Upper lobe of right lung (tissue), 1 donor: ENCODE data around the gene GGNBP2. TPM values are rescaled to one million over a fixed set of nuclear protein-coding genes. Genes with fewer than 3 reads are reported as not detected.

ENCODE experiments used
- ATAC-seq: fragments of 200-7000 bp; cut with Tn5 transposase; one replicate; pipeline ENCODE4 v1.9.1; 2020; ENCODE audit warnings: mild to moderate bottlenecking, moderate library complexity
- DNase-seq: peaks from one replicate; pipeline ENCODE4 v3.0.0-alpha.2; 2020
- H3K27ac ChIP-seq: fragments of 200-600 bp; one replicate; pipeline ENCODE4 v1.8.0; 2022
- H3K27me3 ChIP-seq: fragments of 200-600 bp; one replicate; pipeline ENCODE4 v1.8.0; 2022; ENCODE audit warnings: mild to moderate bottlenecking
- H3K36me3 ChIP-seq: fragments of 200-600 bp; one replicate; pipeline ENCODE4 v1.8.0; 2022
- H3K4me1 ChIP-seq: fragments of 200-600 bp; one replicate; pipeline ENCODE4 v1.8.0; 2022
- H3K4me3 ChIP-seq: fragments of 200-600 bp; one replicate; pipeline ENCODE4 v1.8.0; 2022; ENCODE audit warnings: mild to moderate bottlenecking
- H3K9me3 ChIP-seq: fragments of 200-600 bp; one replicate; pipeline ENCODE4 v1.8.0; 2022
- intact Hi-C: fragments of 100-400 bp; cut with DNase I; formaldehyde crosslinking; loops from one replicate; pipeline ENCODE4 v1.11.0; 2022
- total RNA-seq: library from RNA; stranded (reverse); fragmentation: NEBNext Ultra II Directional; extraction: Animal tissue kit (Norgen Biotek cat#: 25700); gene quantifications from one replicate; pipeline ENCODE4 v1.2.1, GENCODE V29; 2021
- TF ChIP-seq, protein P1 (sequence below): fragments of 200-600 bp; IDR thresholded peaks from one replicate; pipeline ENCODE4 v1.8.0; 2022; ENCODE audit warnings: antibody characterized with exemption
- donor health status: DM: no; HTN: yes; CAD: no; lungs with severe emphysema.

GGNBP2 gene
- total RNA-seq, 1 donor from 2014 or later, result 81.7 TPM

- TF ChIP-seq, protein P1, sequence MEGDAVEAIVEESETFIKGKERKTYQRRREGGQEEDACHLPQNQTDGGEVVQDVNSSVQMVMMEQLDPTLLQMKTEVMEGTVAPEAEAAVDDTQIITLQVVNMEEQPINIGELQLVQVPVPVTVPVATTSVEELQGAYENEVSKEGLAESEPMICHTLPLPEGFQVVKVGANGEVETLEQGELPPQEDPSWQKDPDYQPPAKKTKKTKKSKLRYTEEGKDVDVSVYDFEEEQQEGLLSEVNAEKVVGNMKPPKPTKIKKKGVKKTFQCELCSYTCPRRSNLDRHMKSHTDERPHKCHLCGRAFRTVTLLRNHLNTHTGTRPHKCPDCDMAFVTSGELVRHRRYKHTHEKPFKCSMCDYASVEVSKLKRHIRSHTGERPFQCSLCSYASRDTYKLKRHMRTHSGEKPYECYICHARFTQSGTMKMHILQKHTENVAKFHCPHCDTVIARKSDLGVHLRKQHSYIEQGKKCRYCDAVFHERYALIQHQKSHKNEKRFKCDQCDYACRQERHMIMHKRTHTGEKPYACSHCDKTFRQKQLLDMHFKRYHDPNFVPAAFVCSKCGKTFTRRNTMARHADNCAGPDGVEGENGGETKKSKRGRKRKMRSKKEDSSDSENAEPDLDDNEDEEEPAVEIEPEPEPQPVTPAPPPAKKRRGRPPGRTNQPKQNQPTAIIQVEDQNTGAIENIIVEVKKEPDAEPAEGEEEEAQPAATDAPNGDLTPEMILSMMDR, result no peak
- no peak for DNase-seq
Observed at GRCh38 chr17:36608794-36609497, 64.2 kb downstream of the GGNBP2 start.

GRCh38 chr17:36609498-36609862 is 64.8 kb downstream of the GGNBP2 start:
- ATAC-seq (no peak), DNase-seq (no peak)
- H3K4me3 ChIP-seq, result no peak overlapping the region
- H3K27ac ChIP-seq, result no peak overlapping the region
- peaks cover 5% of the 10 kb centered on the region for H3K27me3 ChIP-seq
- H3K4me1 ChIP-seq, result no peaks in the 10 kb centered on the region
- intact Hi-C loops, result no loop called here
- no peaks in the 10 kb centered on the region for H3K9me3 ChIP-seq
- H3K36me3 ChIP-seq, result no peaks in the 10 kb centered on the region
- TF ChIP-seq, protein P1, result no peak

More at GRCh38 chr17:36608794-36609497, 64.2 kb downstream of the GGNBP2 start:
- intact Hi-C loops, result no loop called here
- ATAC-seq, result peak; percentile 64
- Histone ChIP-seq H3K4me3 (no peak overlapping the region), H3K27ac (no peak overlapping the region), H3K27me3 (peaks cover 3% of the 10 kb centered on the region), H3K4me1 (no peaks in the 10 kb centered on the region), H3K36me3 (no peaks in the 10 kb centered on the region), H3K9me3 (no peaks in the 10 kb centered on the region)

GRCh38 chr17:36610474-36610873 is 65.8 kb downstream of the GGNBP2 start:
- intact Hi-C loops, result no loop called here

GRCh38 chr17:36611345-36612072 is 66.8 kb downstream of the GGNBP2 start:
- Histone ChIP-seq H3K4me3 (no peak overlapping the region), H3K9me3 (no peaks in the 10 kb centered on the region), H3K36me3 (no peaks in the 10 kb centered on the region), H3K27ac (no peak overlapping the region), H3K27me3 (peaks cover 5% of the 10 kb centered on the region), H3K4me1 (no peaks in the 10 kb centered on the region)
- ATAC-seq, result no peak
- TF ChIP-seq, protein P1, result no peak
- DNase-seq, result no peak
- intact Hi-C loops, result no loop called here

More at GRCh38 chr17:36610474-36610873, 65.8 kb downstream of the GGNBP2 start:
- Histone ChIP-seq H3K4me3 (no peak overlapping the region), H3K9me3 (no peaks in the 10 kb centered on the region), H3K36me3 (no peaks in the 10 kb centered on the region), H3K27me3 (peaks cover 5% of the 10 kb centered on the region), H3K4me1 (no peaks in the 10 kb centered on the region), H3K27ac (no peak overlapping the region)
- TF ChIP-seq, protein P1, result no peak
- no peak for DNase-seq
- no peak for ATAC-seq

DNA sequence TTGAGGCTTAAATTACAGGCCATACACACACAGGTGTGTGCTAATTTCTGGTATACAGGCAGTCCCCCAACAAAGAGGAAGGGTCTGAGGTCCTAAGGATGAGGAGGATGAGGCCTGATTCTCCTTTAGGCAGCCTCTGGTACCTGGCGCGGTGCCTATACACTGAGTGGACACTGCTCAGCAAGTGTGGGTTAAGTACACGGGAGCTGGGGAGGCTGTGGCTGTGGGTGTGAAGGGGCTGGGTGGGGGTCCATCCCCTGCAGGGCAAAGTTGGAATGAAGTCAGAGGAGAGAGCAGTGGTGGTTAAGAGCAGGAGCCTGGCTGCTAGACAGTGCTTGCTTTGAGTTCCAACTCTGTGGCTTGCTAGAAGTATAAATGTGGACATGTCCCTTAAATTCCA is 67.6 kb downstream of the GGNBP2 start:
- TF ChIP-seq, protein P1, result no peak
- no peaks in the 10 kb centered on the region for H3K36me3 ChIP-seq
- H3K4me1 ChIP-seq, result no peaks in the 10 kb centered on the region
- intact Hi-C loops, result no loop called here
- DNase-seq (no peak), ATAC-seq (no peak)
- H3K9me3 ChIP-seq, result no peaks in the 10 kb centered on the region
- H3K4me3 ChIP-seq, result no peak overlapping the region
- no peak overlapping the region for H3K27ac ChIP-seq
- peaks cover 5% of the 10 kb centered on the region for H3K27me3 ChIP-seq
